HG03025 (cell line): Measurements from ENCODE around the gene NNT.
A peak's percentile ranks its signal among the peaks of the same experiment; 100 is the strongest.

Experiments used
- ATAC-seq: cut with Tn5 transposase; IDR thresholded peaks from one replicate; pipeline ENCODE4 v1.9.1; 2021; ENCODE audit warnings: mild to moderate bottlenecking, moderate library complexity; ENCODE audit not compliant: unreplicated experiment, low FRiP score

Gene NNT

DNA sequence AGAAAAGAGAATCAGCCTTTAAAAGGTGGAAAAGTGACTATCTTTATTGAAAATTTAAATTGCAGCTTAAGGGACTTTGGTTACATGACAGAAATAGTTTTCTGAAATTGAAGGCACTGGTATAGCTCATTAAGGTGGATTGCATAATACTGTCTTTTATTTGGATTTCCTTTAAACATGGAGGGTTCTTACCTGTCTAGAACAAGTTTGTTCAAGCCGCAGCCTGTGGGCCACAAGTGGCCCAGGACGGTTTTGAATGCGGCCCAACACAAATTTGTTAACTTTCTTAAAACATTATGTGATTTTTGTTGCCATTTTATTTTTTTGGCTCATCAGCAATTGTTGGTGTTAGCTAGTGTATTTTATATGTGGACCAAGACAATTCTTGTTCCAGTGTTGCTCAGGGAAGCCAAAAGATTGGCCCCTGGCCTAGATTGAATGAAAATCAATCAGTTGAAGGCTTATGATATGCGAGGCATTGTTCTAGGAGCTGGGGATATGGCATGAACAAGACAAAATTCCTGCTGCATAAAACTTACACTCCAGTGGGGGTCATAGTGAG, 18.0 kb downstream of the NNT start:
- no peak for ATAC-seq

DNA sequence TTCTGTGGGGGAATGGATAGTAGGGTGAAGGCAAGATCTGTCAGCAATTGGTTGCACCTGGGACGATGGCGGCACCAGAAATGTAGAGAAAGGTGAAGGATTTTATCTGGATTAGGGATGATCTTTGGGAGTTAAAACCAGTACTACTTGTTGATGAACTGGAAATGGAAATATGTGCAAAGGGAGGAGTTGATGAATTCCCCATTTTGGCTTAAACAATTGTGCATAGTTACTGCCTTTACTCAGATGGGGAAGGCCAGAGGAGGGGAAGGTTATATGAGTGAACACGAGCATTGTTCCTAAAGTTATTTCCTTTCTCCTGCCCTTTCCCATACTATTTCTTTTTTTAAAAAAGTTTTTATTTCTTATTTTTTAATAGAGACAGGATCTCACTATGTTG, 19.1 kb downstream of the NNT start:
- ATAC-seq, result no peak

DNA sequence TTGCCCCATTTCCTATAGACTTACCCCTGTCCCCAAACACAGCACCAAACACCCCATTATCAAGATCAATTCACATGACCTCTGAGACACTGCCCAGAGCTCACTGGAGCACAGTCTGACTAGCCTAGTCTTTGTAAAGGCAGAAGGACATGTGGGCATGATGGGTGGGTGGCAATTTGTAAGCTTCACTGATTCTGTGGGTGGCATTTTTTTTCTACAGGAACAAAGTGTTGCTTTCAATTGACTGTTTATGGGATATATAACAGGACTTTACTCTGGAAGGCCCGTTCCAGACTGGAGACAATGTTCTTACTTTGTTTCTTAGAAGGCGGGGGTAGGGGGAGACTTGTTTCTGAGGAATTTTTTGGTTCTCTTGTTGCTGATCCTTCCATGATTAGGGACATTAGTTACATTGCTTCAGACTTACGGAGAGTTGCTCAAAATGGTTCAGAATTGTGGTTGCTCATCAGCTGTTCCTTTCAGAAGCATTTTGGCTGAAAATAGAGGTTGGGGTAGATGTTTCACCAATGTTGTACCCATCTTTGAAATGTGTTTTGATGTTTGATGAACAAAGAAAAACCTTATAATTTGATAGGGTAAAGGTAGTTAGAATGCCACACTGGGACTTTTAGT, 20.2 kb downstream of the NNT start:
- ATAC-seq, result no peak

DNA sequence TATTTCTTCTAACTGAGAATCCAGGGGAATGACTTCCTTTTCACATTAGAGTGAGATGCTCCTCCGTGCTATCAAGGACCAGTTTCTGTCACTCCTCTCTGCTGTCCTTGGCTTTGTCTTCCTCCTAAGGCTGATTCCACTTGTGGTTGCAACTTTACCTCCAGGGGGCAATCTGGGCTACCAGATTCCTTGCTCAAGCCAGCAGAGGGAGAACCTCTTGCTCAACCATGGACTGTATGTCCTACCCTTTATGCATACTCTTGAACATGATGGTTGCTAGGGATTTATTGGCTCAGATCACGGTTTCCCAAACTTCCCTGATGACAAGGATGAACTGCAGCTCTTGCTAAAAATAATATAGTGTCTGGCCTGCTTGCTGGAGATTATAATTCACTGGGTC, 24.0 kb downstream of the NNT start:
- no peak for ATAC-seq

GRCh38 chr5:43631182-43631910, 28.4 kb downstream of the NNT start:
- peak; percentile 91 for ATAC-seq

DNA sequence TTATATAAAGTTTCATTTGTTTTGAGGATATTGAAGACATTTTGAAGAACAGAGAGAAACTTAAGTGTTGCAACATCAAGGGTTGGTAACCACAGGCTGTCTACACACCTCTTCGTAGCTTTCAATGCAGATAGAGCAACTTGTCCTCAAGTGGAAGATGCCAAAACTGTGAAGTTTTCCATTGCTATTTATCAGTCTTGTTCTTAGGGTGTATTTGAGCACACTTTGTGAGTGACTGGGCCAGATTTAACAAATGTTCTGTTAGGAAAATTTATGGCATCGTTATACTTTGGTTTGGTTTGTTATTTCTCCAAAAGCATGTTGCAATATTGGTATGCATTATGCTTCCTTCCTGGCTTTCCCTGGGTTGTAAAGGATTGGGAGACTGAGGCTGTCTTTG, 31.6 kb downstream of the NNT start:
- ATAC-seq, result no peak

- ATAC-seq, result no peak
These were observed 32.4 kb downstream of the NNT start for GRCh38 chr5:43635374-43635773.

DNA sequence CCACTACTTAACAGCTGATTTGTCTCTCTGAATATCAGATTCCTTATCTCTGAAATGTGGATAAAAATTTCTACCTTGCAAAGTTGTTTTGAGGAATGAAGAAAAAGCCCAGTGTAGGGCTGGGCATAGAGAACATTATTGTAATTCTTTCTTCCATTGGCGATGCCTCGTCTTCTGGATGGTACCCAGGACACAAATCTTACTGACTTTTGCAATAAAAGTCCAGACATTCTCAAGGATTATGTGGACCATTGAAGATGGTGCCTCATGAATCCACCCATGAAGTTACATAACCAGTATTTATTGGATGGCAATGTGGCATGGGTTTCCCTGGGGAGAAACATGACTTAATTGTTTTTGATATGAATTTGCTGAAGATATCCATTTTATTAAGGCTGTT, 33.1 kb downstream of the NNT start:
- ATAC-seq, result no peak

GRCh38 chr5:43637416-43637815, 34.4 kb downstream of the NNT start:
- ATAC-seq, result no peak

DNA sequence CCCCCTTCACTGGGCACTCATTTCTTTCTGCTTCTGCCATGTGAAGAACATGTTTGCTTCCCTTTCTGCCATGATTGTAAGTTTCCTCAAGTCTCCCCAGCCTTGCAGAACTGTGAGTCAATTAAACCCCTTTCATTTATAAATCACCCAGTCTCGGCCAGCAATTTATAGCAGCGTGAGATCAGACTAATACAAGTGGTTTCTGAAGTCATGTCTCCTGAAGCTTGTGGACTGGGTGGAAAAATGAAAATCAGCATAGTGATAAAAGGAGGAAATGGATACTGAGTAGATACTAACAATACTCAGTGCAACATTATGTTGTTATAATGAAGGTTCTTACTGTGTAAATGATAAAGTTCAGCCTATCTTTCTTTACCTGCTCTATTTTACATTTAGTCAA, 35.1 kb downstream of the NNT start:
- no peak for ATAC-seq

DNA sequence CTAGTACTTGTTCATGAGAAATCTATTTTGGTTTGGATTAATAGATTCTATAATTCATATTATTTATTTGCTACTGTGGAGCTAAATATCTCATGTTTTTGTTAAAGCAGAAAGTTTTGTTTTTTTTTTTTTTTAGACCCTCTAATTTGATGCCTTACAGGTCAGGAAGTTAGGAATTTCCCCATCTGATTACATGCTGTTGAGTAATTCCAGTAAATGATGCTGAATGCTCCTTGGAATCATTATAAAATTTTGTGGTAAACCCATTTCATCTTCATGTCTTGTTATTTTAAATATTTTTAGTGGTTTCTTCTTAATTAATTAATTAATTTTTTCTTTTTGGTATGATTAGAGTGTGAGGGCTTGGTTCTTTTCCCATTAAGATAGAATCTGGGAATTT, 35.6 kb downstream of the NNT start:
- no peak for ATAC-seq

DNA sequence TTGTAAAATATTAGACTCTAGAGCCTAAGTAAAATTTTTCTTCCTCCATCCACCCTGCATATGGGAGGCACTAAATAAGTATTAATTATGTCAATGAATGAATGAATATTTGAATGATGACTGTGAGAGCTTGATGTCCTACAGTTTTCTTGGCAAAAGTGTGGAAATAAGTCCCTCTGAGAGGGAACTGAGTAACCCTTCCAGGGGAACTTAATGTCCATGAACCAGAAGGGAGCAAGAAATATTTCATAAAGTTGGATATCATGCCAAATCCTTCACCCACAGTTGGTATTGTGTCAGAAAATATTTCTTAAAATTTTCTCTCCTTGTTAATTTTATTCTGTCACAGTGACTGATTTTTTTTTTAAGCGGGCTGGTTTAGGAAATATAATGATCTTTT, 36.6 kb downstream of the NNT start:
- no peak for ATAC-seq

DNA sequence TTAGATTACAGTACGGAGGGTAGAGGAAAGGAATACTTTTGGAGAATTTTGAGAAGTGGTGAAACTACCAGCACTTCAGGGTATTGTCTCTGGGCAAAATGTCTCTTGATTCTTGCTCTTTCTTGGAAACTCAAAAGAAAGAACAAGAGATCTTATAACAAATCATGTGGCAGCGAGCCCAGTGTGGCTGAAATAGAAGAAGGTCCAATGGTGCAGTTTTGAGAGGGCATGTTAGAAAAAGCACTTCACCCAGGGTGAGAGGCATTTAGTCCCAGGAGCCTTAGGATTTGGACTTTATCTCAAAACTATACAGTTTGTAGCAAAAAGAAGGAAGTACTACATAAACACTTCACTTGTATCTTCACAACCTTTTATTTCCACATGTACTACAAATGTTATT, 39.4 kb downstream of the NNT start:
- ATAC-seq, result no peak

GRCh38 chr5:43643327-43643726, 40.3 kb downstream of the NNT start:
- no peak for ATAC-seq

DNA sequence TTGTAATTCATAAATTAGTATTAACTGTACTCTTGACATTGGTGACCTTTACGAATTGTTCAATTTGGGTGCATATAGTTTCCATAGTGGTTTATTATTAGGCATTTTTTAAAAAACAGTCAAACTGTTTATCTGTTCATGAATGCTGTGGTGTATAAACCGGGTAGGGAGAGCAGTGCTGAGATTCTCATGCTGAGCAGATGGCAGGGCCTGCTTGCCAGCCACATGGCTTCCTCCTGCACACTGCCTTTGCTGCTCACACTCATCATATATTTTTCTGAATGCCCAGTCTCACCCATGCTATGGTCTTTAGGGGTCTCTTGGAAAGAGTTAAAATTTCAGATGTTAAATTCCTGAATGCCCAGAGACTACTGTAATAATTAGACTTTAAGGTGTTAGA, 40.8 kb downstream of the NNT start:
- ATAC-seq, result no peak

DNA sequence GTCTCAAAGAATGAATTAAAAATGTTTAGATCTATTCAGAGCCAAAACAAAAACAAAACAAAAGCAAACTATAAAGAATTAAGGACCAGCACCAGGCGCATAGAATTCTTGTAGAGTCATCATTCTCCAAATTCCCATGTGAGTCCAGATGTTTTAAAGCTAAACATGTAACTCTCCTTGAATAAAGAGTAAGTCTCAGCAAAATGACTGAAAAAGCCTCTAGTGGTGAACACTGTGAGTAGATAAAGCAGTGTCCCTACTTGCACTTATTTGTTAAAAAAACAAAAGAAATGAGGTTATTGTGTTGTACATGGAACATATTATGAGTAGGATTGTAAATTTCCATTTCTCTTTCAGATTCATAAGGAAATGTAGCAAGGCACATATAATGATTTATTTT, 44.0 kb downstream of the NNT start:
- no peak for ATAC-seq

DNA sequence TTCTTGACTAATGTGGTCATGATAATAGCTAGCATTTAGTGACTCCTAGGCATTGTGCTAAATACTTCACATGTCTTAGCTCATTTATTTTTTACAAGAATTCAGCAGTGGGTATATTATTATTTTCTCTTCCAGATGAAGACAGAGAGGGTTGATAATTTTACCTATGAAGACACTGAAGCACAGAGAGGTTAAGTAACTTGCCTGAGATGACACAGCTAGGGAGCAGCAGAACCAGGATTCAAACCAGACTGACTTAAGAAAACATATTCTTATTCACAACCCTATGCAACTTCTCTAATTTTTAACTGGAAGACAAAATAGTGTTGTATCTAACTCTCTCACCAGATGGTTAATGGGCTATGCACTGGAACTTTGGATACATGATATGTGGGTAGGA, 44.8 kb downstream of the NNT start:
- ATAC-seq, result no peak

GRCh38 chr5:43648499-43649124, 45.6 kb downstream of the NNT start:
- ATAC-seq, result no peak

DNA sequence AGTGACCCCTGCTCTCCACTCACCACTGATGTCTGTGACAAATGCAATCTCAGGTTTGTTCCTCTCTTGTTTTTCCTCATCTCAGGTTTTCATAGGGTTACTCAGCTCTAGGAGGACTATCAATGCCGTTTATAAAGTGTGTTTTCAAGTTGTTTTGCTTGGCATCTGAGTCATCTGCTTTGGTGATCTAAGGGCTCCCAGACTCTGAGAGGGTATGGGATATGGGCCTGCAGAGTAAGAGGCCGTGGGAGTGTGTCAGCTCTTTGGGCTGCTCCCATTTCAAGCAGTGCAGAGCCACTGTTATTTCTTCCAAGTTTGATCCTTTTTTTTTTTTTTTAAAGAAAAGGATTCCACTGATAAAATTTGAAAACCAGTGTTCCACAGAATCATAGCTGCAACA, 46.3 kb downstream of the NNT start:
- no peak for ATAC-seq

DNA sequence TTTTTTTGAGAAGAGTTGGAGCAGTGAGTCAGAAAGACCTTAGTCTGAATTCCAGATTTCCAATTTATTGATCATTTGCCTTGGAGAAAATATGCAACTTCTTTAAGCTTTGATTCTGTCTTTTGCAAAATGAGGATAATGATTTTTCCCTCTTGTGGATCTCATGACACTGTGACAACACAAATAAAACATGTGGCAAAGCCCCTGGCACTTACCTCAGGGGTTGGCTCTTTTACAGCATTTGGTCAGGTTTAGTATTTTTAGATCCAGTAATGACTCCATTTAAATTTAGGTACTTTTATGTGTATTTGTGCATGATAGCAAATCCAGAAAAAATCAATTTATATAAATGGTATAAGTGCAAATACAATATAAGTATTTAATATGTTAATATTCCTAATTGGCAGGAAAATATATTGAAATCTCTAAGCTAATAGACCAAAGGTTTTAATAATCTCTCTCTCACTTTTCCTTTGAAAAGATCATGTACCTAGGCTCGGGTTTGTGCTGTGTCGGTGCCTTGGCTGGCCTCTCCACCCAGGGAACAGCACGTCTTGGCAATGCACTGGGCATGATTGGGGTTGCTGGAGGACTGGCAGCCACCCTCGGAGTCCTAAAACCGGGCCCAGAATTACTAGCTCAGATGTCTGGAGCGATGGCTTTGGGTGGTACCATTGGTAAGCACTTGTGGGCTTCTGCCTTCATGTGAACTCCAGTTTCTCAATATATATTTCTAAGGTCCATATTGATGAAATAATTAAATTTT, 49.7 kb downstream of the NNT start:
- ATAC-seq, result no peak

DNA sequence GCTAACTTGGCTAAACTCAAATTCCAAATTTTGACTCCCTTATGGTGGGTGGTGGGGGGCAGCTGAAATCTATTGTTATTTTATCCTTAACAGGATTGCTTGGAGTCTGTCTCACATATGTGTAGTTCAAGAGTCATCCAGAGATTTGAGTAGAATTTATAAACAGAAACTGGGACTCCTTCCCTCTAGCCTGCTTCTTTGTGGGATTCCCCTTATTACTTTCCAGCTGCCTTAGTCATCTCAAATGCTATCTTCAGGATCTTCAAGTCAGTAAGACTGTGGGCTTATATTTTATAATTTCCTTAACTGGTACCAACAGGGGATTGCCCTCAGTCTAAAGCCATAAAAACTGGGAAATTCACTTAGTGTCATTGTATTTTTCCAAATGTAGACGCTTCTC, 55.5 kb downstream of the NNT start:
- no peak for ATAC-seq
